Endothelial cell of umbilical vein (primary cell): ENCODE measurements around the gene CYP1A2.

Experiments
- CTCF ChIP-seq, 2 donors: IDR thresholded peaks; 1 replicate in 1 of 2; 2 replicates in 1 of 2; pipeline ENCODE4 v1.5.1; 2011; ENCODE audit warnings: low read length in 2 of 2, mild to moderate bottlenecking in 2 of 2, moderate library complexity in 2 of 2, control low read depth in 1 of 2, inconsistent platforms in 1 of 2, low read depth in 1 of 2; ENCODE audit not compliant: insufficient read depth in 1 of 2; ENCODE audit errors: extremely low read depth in 1 of 2
- EZH2 ChIP-seq: IDR thresholded peaks from 2 replicates; pipeline ENCODE4 v1.6.1; 2012; ENCODE audit warnings: borderline replicate concordance, low read depth, mild to moderate bottlenecking, moderate library complexity, low read length, inconsistent platforms; ENCODE audit not compliant: severe bottlenecking
- GATA2 ChIP-seq: IDR thresholded peaks from 2 replicates; pipeline ENCODE4 v1.7.0; 2011; ENCODE audit warnings: low read depth, mild to moderate bottlenecking, moderate library complexity, mixed read lengths, low read length; ENCODE audit not compliant: insufficient read length, insufficient read depth
- POLR2A ChIP-seq: IDR thresholded peaks from 2 replicates; pipeline ENCODE4 v1.6.1; 2012; ENCODE audit warnings: low read depth, mild to moderate bottlenecking, control low read depth, low read length
- POLR2AphosphoS5 ChIP-seq: IDR thresholded peaks from 2 replicates; pipeline ENCODE4 v1.6.1; 2012; ENCODE audit warnings: low read depth, mild to moderate bottlenecking, control low read depth, low read length, moderate library complexity; ENCODE audit not compliant: insufficient read depth

- TF ChIP-seq POLR2A (no peak), CTCF (IDR thresholded peaks at IDR 0.05; ENCODE audit: extremely low read depth in 1 of 2, insufficient read depth in 1 of 2, low read depth in 1 of 2, low read length in 2 of 2) (no peak), EZH2 (no peak), GATA2 (no peak), POLR2AphosphoS5 (no peak)
Measured at GRCh38 chr15:74801311-74801997, 52.8 kb downstream of the CYP1A2 start.
